GM18867 (cell line): ENCODE measurements around the gene AP3D1.

Source experiments
- ATAC-seq: cut with Tn5 transposase; IDR thresholded peaks from one replicate; pipeline ENCODE4 v1.9.1; 2021; ENCODE audit warnings: mild to moderate bottlenecking, moderate library complexity; ENCODE audit not compliant: unreplicated experiment

The AP3D1 gene

GRCh38 chr19:2050991-2051772, 100.2 kb downstream of the AP3D1 start, which contains the start of gene MKNK2:
Gene MKNK2, minus strand, starts transcription at chr19:2051244. Its CDS starts 393 bp downstream, at chr19:2050851.
- peak; percentile 46 for ATAC-seq
